Activated CD4-positive, alpha-beta memory T cell treated with anti-CD3 and anti-CD28 coated beads for 36 hours (primary cell): ENCODE results near the gene CTNND2. TPM values are rescaled to one million over a fixed set of nuclear protein-coding genes. Genes with fewer than 3 reads are reported as not detected.

ENCODE experiments used
- CTCF ChIA-PET: fragments of 350-600 bp; sonication (Branson Sonifier 250); formaldehyde crosslinking; loops from one replicate; lab custom pipeline; 2021; ENCODE audit warnings: antibody characterized with exemption, inconsistent platforms; lab: Charles Lee
- POLR2A ChIA-PET: fragments of 350-600 bp; sonication (Branson Sonifier 250); formaldehyde crosslinking; loops from one replicate; lab custom pipeline; 2021; ENCODE audit warnings: antibody characterized with exemption; lab: Charles Lee
- DNase-seq: peaks from one replicate; pipeline ENCODE4 v3.0.0-alpha.2; 2020
- H3K27ac Mint-ChIP-seq: one replicate; pipeline ENCODE4 v1.8.0; 2021; ENCODE audit warnings: mixed read lengths
- H3K27me3 Mint-ChIP-seq: one replicate; pipeline ENCODE4 v1.8.0; 2021; ENCODE audit warnings: mixed read lengths
- H3K36me3 Mint-ChIP-seq: one replicate; pipeline ENCODE4 v1.8.0; 2021; ENCODE audit warnings: mixed read lengths
- H3K4me1 Mint-ChIP-seq: one replicate; pipeline ENCODE4 v1.8.0; 2021; ENCODE audit warnings: low read depth, mixed read lengths
- H3K4me3 Mint-ChIP-seq: one replicate; pipeline ENCODE4 v1.8.0; 2021; ENCODE audit warnings: mild to moderate bottlenecking, mixed read lengths
- H3K9me3 Mint-ChIP-seq: one replicate; pipeline ENCODE4 v1.8.0; 2021; ENCODE audit warnings: mixed read lengths
- intact Hi-C: fragments of 100-400 bp; cut with micrococcal nuclease; formaldehyde crosslinking; loops from one replicate; pipeline ENCODE4 v1.15.1; 2023
- total RNA-seq, 2 experiments: library from RNA; stranded (reverse); gene quantifications; one replicate each; pipeline ENCODE4 v1.2.3, GENCODE V29; 2021

The CTNND2 gene
- total RNA-seq, 2 experiments from 2014 or later, result not detected

- H3K4me3 Mint-ChIP-seq, result no peak overlapping the region
- ChIA-PET POLR2A (no interaction called here), CTCF (no interaction called here)
- no peaks in the 10 kb centered on the region for H3K36me3 Mint-ChIP-seq
- peaks cover 2% of the 10 kb centered on the region for H3K27me3 Mint-ChIP-seq
- no peak overlapping the region for H3K27ac Mint-ChIP-seq
- intact Hi-C loops, result no loop called here
- H3K9me3 Mint-ChIP-seq, result no peaks in the 10 kb centered on the region
- no peak for DNase-seq
- H3K4me1 Mint-ChIP-seq, result no peaks in the 10 kb centered on the region
These were observed 533.2 kb downstream of the CTNND2 start for GRCh38 chr5:11371021-11371420.

GRCh38 chr5:11364531-11364930, 539.7 kb downstream of the CTNND2 start:
- CTCF ChIA-PET, result interaction anchor here (0.9 kb wide), 1 partner anchor 98 kb away, joined by 3 read pairs; no protein-coding TSS in a partner anchor
- intact Hi-C loops, result no loop called here

GRCh38 chr5:11363631-11364178, 540.5 kb downstream of the CTNND2 start:
- intact Hi-C loops, result no loop called here
- POLR2A ChIA-PET, result no interaction called here
- no peaks in the 10 kb centered on the region for H3K4me1 Mint-ChIP-seq

More at GRCh38 chr5:11364531-11364930, 539.7 kb downstream of the CTNND2 start:
- H3K27me3 Mint-ChIP-seq, result peaks cover 2% of the 10 kb centered on the region
- DNase-seq, result no peak
- POLR2A ChIA-PET, result no interaction called here
- no peak overlapping the region for H3K4me3 Mint-ChIP-seq
- no peaks in the 10 kb centered on the region for H3K36me3 Mint-ChIP-seq
- H3K27ac Mint-ChIP-seq, result no peak overlapping the region
- H3K4me1 Mint-ChIP-seq, result no peaks in the 10 kb centered on the region
- no peaks in the 10 kb centered on the region for H3K9me3 Mint-ChIP-seq

GRCh38 chr5:11361768-11362167, 542.5 kb downstream of the CTNND2 start:
- H3K9me3 Mint-ChIP-seq, result peaks cover under 1% of the 10 kb centered on the region
- no peak for DNase-seq
- ChIA-PET CTCF (interaction anchor here (1.2 kb wide), 1 partner anchor 374 kb away, joined by 3 read pairs; no protein-coding TSS in a partner anchor), POLR2A (no interaction called here)
- H3K27ac Mint-ChIP-seq, result no peak overlapping the region
- H3K4me3 Mint-ChIP-seq, result no peak overlapping the region
- H3K27me3 Mint-ChIP-seq, result no peaks in the 10 kb centered on the region
- intact Hi-C loops, result no loop called here
- H3K36me3 Mint-ChIP-seq, result no peaks in the 10 kb centered on the region
- no peaks in the 10 kb centered on the region for H3K4me1 Mint-ChIP-seq

More at GRCh38 chr5:11363631-11364178, 540.5 kb downstream of the CTNND2 start:
- no peak overlapping the region for H3K27ac Mint-ChIP-seq
- no peaks in the 10 kb centered on the region for H3K9me3 Mint-ChIP-seq
- H3K36me3 Mint-ChIP-seq, result no peaks in the 10 kb centered on the region
- no peak overlapping the region for H3K4me3 Mint-ChIP-seq
- CTCF ChIA-PET, result interaction anchor here (0.9 kb wide), 1 partner anchor 97 kb away, joined by 3 read pairs; no protein-coding TSS in a partner anchor
- peaks cover 2% of the 10 kb centered on the region for H3K27me3 Mint-ChIP-seq
- DNase-seq, result no peak

- no peak overlapping the region for H3K27ac Mint-ChIP-seq
- ChIA-PET CTCF (no interaction called here), POLR2A (no interaction called here)
- intact Hi-C loops, result no loop called here
- H3K9me3 Mint-ChIP-seq, result peaks cover 7% of the 10 kb centered on the region
- H3K4me1 Mint-ChIP-seq, result no peaks in the 10 kb centered on the region
- DNase-seq, result no peak
- H3K4me3 Mint-ChIP-seq, result no peak overlapping the region
- H3K27me3 Mint-ChIP-seq, result no peaks in the 10 kb centered on the region
- H3K36me3 Mint-ChIP-seq, result no peaks in the 10 kb centered on the region
These were observed 546.3 kb downstream of the CTNND2 start for GRCh38 chr5:11357928-11358327.

DNA sequence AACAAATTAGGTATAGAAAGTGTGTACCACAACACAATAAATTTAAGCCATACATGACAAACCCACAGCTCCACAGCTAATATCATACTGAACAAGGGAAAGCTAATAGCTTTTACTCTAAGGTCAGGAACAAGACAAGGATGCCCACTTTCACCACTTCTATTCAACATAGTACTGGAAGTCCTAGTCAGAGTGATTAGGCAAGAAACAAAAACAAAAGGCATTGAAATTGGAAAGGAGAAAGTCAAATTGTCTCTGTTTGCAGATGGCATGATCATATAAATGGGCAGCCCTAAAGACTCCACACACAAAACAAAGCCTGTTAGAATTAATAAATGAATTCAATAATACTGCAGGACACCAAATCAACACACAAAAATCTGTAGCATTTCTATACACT, 548.8 kb downstream of the CTNND2 start:
- ChIA-PET CTCF (interaction anchor here (1.3 kb wide), 1 partner anchor 88 kb away, joined by 3 read pairs; no protein-coding TSS in a partner anchor), POLR2A (no interaction called here)
- no peaks in the 10 kb centered on the region for H3K4me1 Mint-ChIP-seq
- intact Hi-C loops, result no loop called here
- H3K27me3 Mint-ChIP-seq, result no peaks in the 10 kb centered on the region
- H3K27ac Mint-ChIP-seq, result no peak overlapping the region
- H3K36me3 Mint-ChIP-seq, result no peaks in the 10 kb centered on the region
- peaks cover 7% of the 10 kb centered on the region for H3K9me3 Mint-ChIP-seq
- DNase-seq, result no peak
- H3K4me3 Mint-ChIP-seq, result no peak overlapping the region

DNA sequence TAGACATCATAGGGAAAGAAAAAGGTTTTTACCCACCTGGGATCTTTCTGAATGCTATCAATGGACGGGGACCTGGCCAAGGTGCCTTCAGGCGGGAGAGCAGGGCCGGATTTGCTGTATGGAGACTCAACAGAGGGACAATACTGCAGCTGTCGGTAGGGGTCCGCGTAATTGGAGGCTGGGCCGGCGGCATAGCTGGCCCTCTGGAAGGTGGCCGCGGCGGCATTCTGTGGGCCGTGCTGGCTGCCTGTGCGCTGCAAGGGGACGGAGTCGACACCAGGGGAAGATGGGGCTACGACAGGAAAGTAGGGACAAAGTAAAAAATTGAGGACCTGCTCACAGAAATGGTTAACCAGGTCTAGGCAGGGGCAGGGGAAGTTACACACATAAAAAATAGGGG, 557.9 kb downstream of the CTNND2 start:
- DNase-seq, result no peak
- no peak overlapping the region for H3K27ac Mint-ChIP-seq
- ChIA-PET POLR2A (no interaction called here), CTCF (no interaction called here)
- no peaks in the 10 kb centered on the region for H3K36me3 Mint-ChIP-seq
- H3K4me1 Mint-ChIP-seq, result no peaks in the 10 kb centered on the region
- intact Hi-C loops, result no loop called here
- H3K4me3 Mint-ChIP-seq, result no peak overlapping the region
- no peaks in the 10 kb centered on the region for H3K27me3 Mint-ChIP-seq
- no peaks in the 10 kb centered on the region for H3K9me3 Mint-ChIP-seq

GRCh38 chr5:11335881-11336760, 568.1 kb downstream of the CTNND2 start:
- no peaks in the 10 kb centered on the region for H3K9me3 Mint-ChIP-seq
- no peak overlapping the region for H3K27ac Mint-ChIP-seq
- no peak overlapping the region for H3K4me3 Mint-ChIP-seq
- no peak for DNase-seq
- intact Hi-C loops, result no loop called here
- H3K27me3 Mint-ChIP-seq, result peaks cover 2% of the 10 kb centered on the region
- ChIA-PET POLR2A (no interaction called here), CTCF (no interaction called here)
- no peaks in the 10 kb centered on the region for H3K4me1 Mint-ChIP-seq
- H3K36me3 Mint-ChIP-seq, result no peaks in the 10 kb centered on the region

GRCh38 chr5:11334404-11334803, 569.8 kb downstream of the CTNND2 start:
- no peak for DNase-seq
- intact Hi-C loops, result no loop called here
- no peak overlapping the region for H3K27ac Mint-ChIP-seq
- H3K36me3 Mint-ChIP-seq, result no peaks in the 10 kb centered on the region
- ChIA-PET CTCF (no interaction called here), POLR2A (no interaction called here)
- no peaks in the 10 kb centered on the region for H3K4me1 Mint-ChIP-seq
- peaks cover 2% of the 10 kb centered on the region for H3K27me3 Mint-ChIP-seq
- H3K9me3 Mint-ChIP-seq, result no peaks in the 10 kb centered on the region
- H3K4me3 Mint-ChIP-seq, result no peak overlapping the region

DNA sequence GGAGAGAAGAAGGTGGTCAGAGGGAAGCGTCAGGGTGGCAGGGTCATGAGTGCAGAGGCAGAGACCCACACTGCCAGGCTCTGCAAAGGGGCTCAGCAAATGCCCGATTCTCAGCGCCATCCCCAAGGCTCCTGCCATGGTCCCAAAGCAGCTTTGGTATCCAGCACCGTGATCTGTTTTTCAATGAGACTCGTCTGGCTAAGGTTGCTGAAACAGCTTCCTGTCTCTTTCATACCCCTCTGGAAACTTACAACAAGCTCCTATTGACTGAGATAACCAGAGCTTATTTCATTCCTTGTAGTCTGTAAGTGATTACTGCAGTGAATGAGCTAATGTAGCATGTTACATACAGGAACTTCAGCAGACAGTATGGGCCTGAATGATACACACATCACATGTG, 574.6 kb downstream of the CTNND2 start:
- intact Hi-C loops, result no loop called here
- Mint-ChIP-seq H3K27me3 (no peaks in the 10 kb centered on the region), H3K36me3 (no peaks in the 10 kb centered on the region), H3K4me3 (no peak overlapping the region), H3K27ac (no peak overlapping the region), H3K9me3 (no peaks in the 10 kb centered on the region), H3K4me1 (no peaks in the 10 kb centered on the region)
- ChIA-PET CTCF (no interaction called here), POLR2A (no interaction called here)
- no peak for DNase-seq

GRCh38 chr5:11324521-11325289, 579.5 kb downstream of the CTNND2 start:
- Mint-ChIP-seq H3K27ac (no peak overlapping the region), H3K27me3 (peaks cover 3% of the 10 kb centered on the region), H3K4me3 (no peak overlapping the region), H3K36me3 (no peaks in the 10 kb centered on the region), H3K9me3 (no peaks in the 10 kb centered on the region), H3K4me1 (peaks cover 3% of the 10 kb centered on the region)
- CTCF ChIA-PET, result no interaction called here
- no peak for DNase-seq
- POLR2A ChIA-PET, result no interaction called here
- intact Hi-C loops, result no loop called here

- no peak for DNase-seq
- ChIA-PET POLR2A (no interaction called here), CTCF (no interaction called here)
- Mint-ChIP-seq H3K4me3 (no peak overlapping the region), H3K4me1 (peaks cover 3% of the 10 kb centered on the region), H3K9me3 (no peaks in the 10 kb centered on the region), H3K27ac (no peak overlapping the region), H3K27me3 (peaks cover 3% of the 10 kb centered on the region), H3K36me3 (no peaks in the 10 kb centered on the region)
- intact Hi-C loops, result no loop called here
These were observed 580.5 kb downstream of the CTNND2 start for GRCh38 chr5:11323761-11324160.
